HL-60/S4 (cell line): ENCODE measurements around the gene KCNH4.

Experiments used
- in situ Hi-C: fragments of 300-500 bp; cut with MboI; formaldehyde crosslinking; loops from 2 replicates; pipeline ENCODE4 v1.14.3; 2022; ENCODE audit warnings: low sequenced_read_pairs

Gene KCNH4

GRCh38 chr17:42120161-42120769 is 60.7 kb downstream of the KCNH4 start:
- in situ Hi-C loops = no loop called here

GRCh38 chr17:42119301-42119700 is 61.6 kb downstream of the KCNH4 start:
- in situ Hi-C loops = no loop called here

GRCh38 chr17:42118545-42118944 is 62.4 kb downstream of the KCNH4 start:
- in situ Hi-C loops = no loop called here

GRCh38 chr17:42118126-42118510 is 62.8 kb downstream of the KCNH4 start:
- in situ Hi-C loops = no loop called here

- in situ Hi-C loops = no loop called here
Observed at GRCh38 chr17:42117397-42118125, 63.4 kb downstream of the KCNH4 start.

- in situ Hi-C loops = no loop called here
Observed at GRCh38 chr17:42116705-42117396, 64.1 kb downstream of the KCNH4 start.

GRCh38 chr17:42114118-42114517 is 66.8 kb downstream of the KCNH4 start:
- in situ Hi-C loops = loop anchor here (5.0 kb wide), 1 partner anchor 152 kb away; no protein-coding TSS in a partner anchor

- in situ Hi-C loops = loop anchor here (5.0 kb wide), 1 partner anchor 151 kb away; no protein-coding TSS in a partner anchor
Observed at GRCh38 chr17:42113293-42114069, 67.5 kb downstream of the KCNH4 start.

- in situ Hi-C loops = loop anchor here (5.0 kb wide), 1 partner anchor 150 kb away; no protein-coding TSS in a partner anchor
Observed at GRCh38 chr17:42112552-42113176, 68.3 kb downstream of the KCNH4 start, which contains the start of gene DHX58. DHX58 (minus strand) TSS chr17:42112714; CDS start chr17:42111892, 822 bp downstream.

GRCh38 chr17:42111871-42112551 is 68.9 kb downstream of the KCNH4 start:
- in situ Hi-C loops = loop anchor here (5.0 kb wide), 1 partner anchor 150 kb away; no protein-coding TSS in a partner anchor

- in situ Hi-C loops = loop anchor here (5.0 kb wide), 1 partner anchor 149 kb away; no protein-coding TSS in a partner anchor
Observed at GRCh38 chr17:42111265-42111636, 69.7 kb downstream of the KCNH4 start.

- in situ Hi-C loops = loop anchor here (5.0 kb wide), 1 partner anchor 148 kb away; no protein-coding TSS in a partner anchor
Observed at GRCh38 chr17:42110301-42111264, 70.4 kb downstream of the KCNH4 start.

GRCh38 chr17:42109086-42109485 is 71.9 kb downstream of the KCNH4 start:
- in situ Hi-C loops = no loop called here

GRCh38 chr17:42107597-42108576 is 73.1 kb downstream of the KCNH4 start:
- in situ Hi-C loops = no loop called here

- in situ Hi-C loops = no loop called here
Observed at GRCh38 chr17:42107124-42107523, 73.8 kb downstream of the KCNH4 start.
